Kidney epithelial cell (primary cell): ENCODE data around the gene ZFP28. TPM values are rescaled to one million over a fixed set of nuclear protein-coding genes. Genes with fewer than 3 reads are reported as not detected.
A peak's percentile ranks its signal among the peaks of the same experiment; 100 is the strongest.

Experiments used
- DNase-seq: peaks from one replicate; pipeline ENCODE4 v3.0.0-alpha.2; 2010; ENCODE audit warnings: low read depth
- H3K27me3 ChIP-seq: 2 replicates; pipeline ENCODE4 v1.6.0; 2011; ENCODE audit warnings: low read length; ENCODE audit not compliant: control insufficient read depth, insufficient read depth
- H3K36me3 ChIP-seq: 2 replicates; pipeline ENCODE4 v1.5.1; 2011; ENCODE audit warnings: low read length; ENCODE audit not compliant: control insufficient read depth, insufficient read depth
- H3K4me3 ChIP-seq: 2 replicates; pipeline ENCODE4 v1.5.1; 2011; ENCODE audit warnings: low read depth, mild to moderate bottlenecking, control low read depth, low read length
- CTCF ChIP-seq: IDR thresholded peaks from 2 replicates; pipeline ENCODE4 v1.5.1; 2011; ENCODE audit warnings: mild to moderate bottlenecking, moderate library complexity, low read length, control low read depth, inconsistent platforms; ENCODE audit not compliant: insufficient read depth, poor library complexity, severe bottlenecking
- total RNA-seq: library from RNA; depleted of rRNA; stranded (reverse); fragments of >200 nt; gene quantifications from 2 replicates; pipeline ENCODE4 v1.2.3, GENCODE V29; 2015

Gene ZFP28
- total RNA-seq, 1 donor from 2014 or later = 5.8 TPM

- no peak for TF ChIP-seq CTCF
- Histone ChIP-seq H3K36me3 (no peaks in the 10 kb centered on the region), H3K27me3 (no peaks in the 10 kb centered on the region), H3K4me3 (no peak overlapping the region)
- no peak for DNase-seq
Measured at GRCh38 chr19:56577719-56578602, 39.2 kb downstream of the ZFP28 start.

GRCh38 chr19:56594446-56594782, 55.7 kb downstream of the ZFP28 start:
- TF ChIP-seq CTCF = no peak
- Histone ChIP-seq H3K36me3 (peaks cover 1% of the 10 kb centered on the region), H3K27me3 (no peaks in the 10 kb centered on the region), H3K4me3 (no peak overlapping the region)
- no peak for DNase-seq

GRCh38 chr19:56594783-56595547, 56.2 kb downstream of the ZFP28 start, which contains the start of gene ZNF71:
ZNF71 (plus strand) TSS chr19:56595302; CDS start chr19:56601559, 6,257 bp downstream.
- H3K4me3 ChIP-seq = peak within 1 kb of the TSS; percentile 87
- H3K27me3 ChIP-seq = no peaks in the 10 kb centered on the region
- H3K36me3 ChIP-seq = peaks cover 1% of the 10 kb centered on the region
- peak; percentile 37 for DNase-seq
- no peak for TF ChIP-seq CTCF

GRCh38 chr19:56595548-56595899, 56.8 kb downstream of the ZFP28 start:
- DNase-seq = no peak
- TF ChIP-seq CTCF = no peak
- peaks cover 1% of the 10 kb centered on the region for H3K36me3 ChIP-seq

GRCh38 chr19:56596676-56597075, 57.9 kb downstream of the ZFP28 start:
- Histone ChIP-seq H3K27me3 (no peaks in the 10 kb centered on the region), H3K4me3 (no peak overlapping the region), H3K36me3 (peaks cover 3% of the 10 kb centered on the region)
- TF ChIP-seq CTCF = no peak
- DNase-seq = no peak

More at GRCh38 chr19:56595548-56595899, 56.8 kb downstream of the ZFP28 start:
- H3K4me3 ChIP-seq = peak overlapping the region; percentile 87
- no peaks in the 10 kb centered on the region for H3K27me3 ChIP-seq
